MV-4-11 (cell line): ENCODE results near the gene KMT2E.

Experiments
- DNase-seq: peaks from one replicate; lab custom pipeline; 2025; lab: John Stamatoyannopoulos, UW

KMT2E gene

GRCh38 chr7:105007298-105007697 is 6.7 kb upstream of the KMT2E start:
- DNase-seq = no peak

- DNase-seq = no peak
These were observed 4.1 kb upstream of the KMT2E start for GRCh38 chr7:105009667-105010503.

GRCh38 chr7:105010504-105011130 is 3.4 kb upstream of the KMT2E start:
- DNase-seq = no peak

GRCh38 chr7:105011141-105011830 is 2.7 kb upstream of the KMT2E start:
- DNase-seq = no peak

GRCh38 chr7:105011831-105012502 is 2.0 kb upstream of the KMT2E start:
- no peak for DNase-seq

GRCh38 chr7:105012503-105013220 is 1.3 kb upstream of the KMT2E start:
- DNase-seq = peak; percentile 97

- peak; percentile 81 for DNase-seq
These were observed 687 bp upstream of the KMT2E start for GRCh38 chr7:105013221-105013815.

GRCh38 chr7:105014693-105015389 is 836 bp downstream of the KMT2E start:
- DNase-seq = peak; percentile 23

- DNase-seq = peak; percentile 24
These were observed 1.5 kb downstream of the KMT2E start for GRCh38 chr7:105015390-105015965.

GRCh38 chr7:105016068-105016708 is 2.2 kb downstream of the KMT2E start:
- DNase-seq = no peak

- no peak for DNase-seq
These were observed 3.0 kb downstream of the KMT2E start for GRCh38 chr7:105016709-105017656.

- DNase-seq = no peak
These were observed 3.8 kb downstream of the KMT2E start for GRCh38 chr7:105017657-105018365.

GRCh38 chr7:105019269-105019668 is 5.3 kb downstream of the KMT2E start:
- no peak for DNase-seq

GRCh38 chr7:105020926-105021325 is 6.9 kb downstream of the KMT2E start:
- peak; percentile 87 for DNase-seq

GRCh38 chr7:105021352-105021751 is 7.3 kb downstream of the KMT2E start:
- no peak for DNase-seq

GRCh38 chr7:105021967-105022366 is 8.0 kb downstream of the KMT2E start:
- no peak for DNase-seq

GRCh38 chr7:105022458-105022857 is 8.5 kb downstream of the KMT2E start:
- no peak for DNase-seq

- no peak for DNase-seq
These were observed 10.7 kb downstream of the KMT2E start for GRCh38 chr7:105024734-105025133.
